HepG2 (cell line): ENCODE data around the gene SIGLEC7. TPM values are rescaled to one million over a fixed set of nuclear protein-coding genes. Genes with fewer than 3 reads are reported as not detected.

Experiments used
- ATAC-seq: fragments of 200-7000 bp; cut with Tn5 transposase; 3 replicates; pipeline ENCODE4 v1.9.1; 2020; ENCODE audit warnings: mild to moderate bottlenecking, moderate library complexity
- BruUV-seq: library from RNA; stranded (reverse); fragments of 400-500 nt; replicated peaks from 2 replicates; lab custom pipeline; 2021; lab: Mats Ljungman, UMichigan
- CTCF ChIA-PET: fragments of 300-600 bp; formaldehyde crosslinking; extraction: SDS; loops from one replicate; lab custom pipeline; 2021; ENCODE audit warnings: low total read pairs, inconsistent platforms, low intra/inter-chr PET ratio; lab: Yijun Ruan, JAX
- POLR2A ChIA-PET: fragments of 350-600 bp; sonication (Branson Sonifier 250); formaldehyde crosslinking; loops from one replicate; lab custom pipeline; 2020; ENCODE audit warnings: antibody characterized with exemption, inconsistent platforms; lab: Yijun Ruan, JAX
- DNase-seq: peaks from one replicate; pipeline ENCODE4 v3.0.0-alpha.2; 2015; ENCODE audit warnings: low spot score
- FAIRE-seq: peaks from 3 replicates; lab custom pipeline; 2011; peaks lifted over from hg19 to GRCh38; lab: Jason Lieb, UNC
- H2AFZ ChIP-seq: one replicate; pipeline ENCODE4 v1.6.1; 2011; ENCODE audit warnings: low read length, inconsistent platforms
- H3K27ac ChIP-seq: fragments of 300-600 bp; 3 replicates; pipeline ENCODE4 v1.8.0; 2011; ENCODE audit warnings: mixed run types, mild to moderate bottlenecking, mixed read lengths, low read length, inconsistent platforms; ENCODE audit not compliant: insufficient read depth; ENCODE audit errors: extremely low read length
- H3K27me3 ChIP-seq, 2 experiments: fragments of 200-600 bp in 1 of 2; 2 replicates in 1 of 2; 3 replicates in 1 of 2; pipeline versions ENCODE4 v1.6.0 to v1.8.0; 2011; ENCODE audit warnings: low read length in 2 of 2, mild to moderate bottlenecking in 2 of 2, moderate library complexity in 2 of 2, inconsistent platforms in 1 of 2; ENCODE audit not compliant: insufficient read depth in 2 of 2, control insufficient read depth in 1 of 2
- H3K36me3 ChIP-seq, 2 experiments: fragments of 200-600 bp in 1 of 2; replicated peaks in 1 of 2; 2 replicates in 1 of 2; 3 replicates in 1 of 2; pipeline versions ENCODE4 v1.5.1 to v1.8.0; 2011; ENCODE audit warnings: low read length in 2 of 2, inconsistent platforms in 1 of 2; ENCODE audit not compliant: insufficient read depth in 2 of 2, control insufficient read depth in 1 of 2
- H3K4me1 ChIP-seq: 2 replicates; pipeline ENCODE4 v1.5.1; 2012; ENCODE audit warnings: low read length, inconsistent platforms; ENCODE audit not compliant: insufficient read depth
- H3K4me2 ChIP-seq: 2 replicates; pipeline ENCODE4 v1.6.0; 2011; ENCODE audit warnings: low read depth, low read length, inconsistent platforms
- H3K4me3 ChIP-seq, 3 experiments: fragments of 200-600 bp in 1 of 3; sonication (generic), shearing (Covaris generic) in 1 of 3; replicated peaks in 1 of 3; 2 replicates each; pipeline ENCODE4 v1.5.1; 2011 to 2016; ENCODE audit warnings: low read length in 3 of 3, inconsistent platforms in 2 of 3, low read depth in 2 of 3, mild to moderate bottlenecking in 2 of 3, control low read depth in 1 of 3, mixed read lengths in 1 of 3; ENCODE audit not compliant: insufficient read depth in 1 of 3
- H3K79me2 ChIP-seq: one replicate; pipeline ENCODE4 v1.6.1; 2011; ENCODE audit warnings: low read length, inconsistent platforms; ENCODE audit not compliant: insufficient read depth
- H3K9ac ChIP-seq: 2 replicates; pipeline ENCODE4 v1.6.0; 2011; ENCODE audit warnings: mild to moderate bottlenecking, low read depth, low read length, inconsistent platforms; ENCODE audit not compliant: insufficient read depth
- H3K9me3 ChIP-seq: 2 replicates; pipeline ENCODE4 v1.5.1; 2012; ENCODE audit warnings: mild to moderate bottlenecking, low read length
- H4K20me1 ChIP-seq: 2 replicates; pipeline ENCODE4 v1.6.0; 2011; ENCODE audit warnings: inconsistent platforms, mild to moderate bottlenecking, low read length, moderate library complexity; ENCODE audit not compliant: insufficient read depth
- BORCS8-MEF2B ChIP-seq: sonication (generic); formaldehyde crosslinking; IDR thresholded peaks from 2 replicates; pipeline ENCODE4 v1.8.0; 2022; ENCODE audit warnings: mild to moderate bottlenecking, missing genetic modification reagents
- CREB1 ChIP-seq, 2 experiments: fragments of 450-650 bp in 1 of 2; IDR thresholded peaks; 2 replicates each; pipeline ENCODE4 v1.6.1; 2016 to 2017; ENCODE audit warnings: control low read depth in 1 of 2, mild to moderate bottlenecking in 1 of 2, missing compliant biosample characterization in 1 of 2, missing genetic modification characterization in 1 of 2
- HOXA7 ChIP-seq: sonication (generic); formaldehyde crosslinking; IDR thresholded peaks from 2 replicates; pipeline ENCODE4 v1.8.1; 2022; ENCODE audit warnings: mild to moderate bottlenecking, missing genetic modification reagents, moderate library complexity
- ISL2 ChIP-seq: sonication (generic); formaldehyde crosslinking; IDR thresholded peaks from 2 replicates; pipeline ENCODE4 v1.5.0; 2020; ENCODE audit warnings: missing genetic modification reagents
- JARID2 ChIP-seq: sonication (generic); formaldehyde crosslinking; IDR thresholded peaks from 2 replicates; pipeline ENCODE4 v1.8.1; 2023; ENCODE audit warnings: missing genetic modification reagents, inconsistent platforms; ENCODE audit not compliant: insufficient replicate concordance
- MIER3 ChIP-seq: IDR thresholded peaks from 2 replicates; pipeline ENCODE4 v1.6.1; 2016; ENCODE audit warnings: missing compliant biosample characterization, borderline replicate concordance
- MTA3 ChIP-seq: sonication (generic); formaldehyde crosslinking; IDR thresholded peaks from 2 replicates; pipeline ENCODE4 v1.4.0; 2020; ENCODE audit warnings: missing genetic modification reagents
- NFE2L1 ChIP-seq: sonication (generic); formaldehyde crosslinking; IDR thresholded peaks from 2 replicates; pipeline ENCODE4 v1.4.0; 2020; ENCODE audit warnings: missing genetic modification reagents, mild to moderate bottlenecking, borderline replicate concordance
- PRPF4 ChIP-seq: fragments of 200-400 bp; formaldehyde crosslinking; IDR thresholded peaks from 2 replicates; pipeline ENCODE4 v1.6.1; 2016; ENCODE audit warnings: low read length, low read depth; ENCODE audit not compliant: poor library complexity, severe bottlenecking
- ZBTB3 ChIP-seq: sonication (generic); formaldehyde crosslinking; IDR thresholded peaks from 2 replicates; pipeline ENCODE4 v1.4.0; 2020; ENCODE audit warnings: low read depth, mild to moderate bottlenecking, moderate library complexity, missing genetic modification reagents, borderline replicate concordance
- ZNF446 ChIP-seq: sonication (generic); formaldehyde crosslinking; IDR thresholded peaks from 2 replicates; pipeline ENCODE4 v1.5.0; 2020; ENCODE audit warnings: mild to moderate bottlenecking, missing genetic modification reagents
- WGBS: methylation state at CpG from one replicate; pipeline ENCODE4 v1.1.6; 2017; ENCODE audit warnings: low lambda C conversion rate; 5-methylcytosine and 5-hydroxymethylcytosine counted together
- in situ Hi-C: cut with HindIII; loops from 2 replicates; pipeline ENCODE4 v1.10.0; 2017; ENCODE audit warnings: low pct_unique_long_range_greater_than_20kb; ENCODE audit not compliant: extremely low pct_ligation_motif_present
- intact Hi-C: fragments of 100-400 bp; cut with micrococcal nuclease; formaldehyde crosslinking; loops from one replicate; pipeline ENCODE4 v1.10.0; 2022; ENCODE audit not compliant: unreplicated experiment
- polyA plus RNA-seq, 8 experiments: library from polyadenylated mRNA; depleted of rRNA in 3 of 8; stranded (reverse) in 7 of 8; unstranded in 1 of 8; fragments of >200 nt; fragmentation: Illumina TruSeq in 4 of 8; extraction: Trizol in 4 of 8; gene quantifications; 2 replicates each; pipeline versions ENCODE4 v1.2.1 to v1.2.3, GENCODE V29; 2011 to 2016; ENCODE audit warnings: low read depth in 4 of 8, missing spikeins in 1 of 8, mixed read lengths in 1 of 8; ENCODE audit not compliant: insufficient read depth in 1 of 8
- total RNA-seq, 5 experiments: library from RNA; depleted of rRNA; stranded (reverse); fragments of >200 nt; fragmentation: Illumina TruSeq; extraction: Trizol; gene quantifications; 2 replicates each; pipeline ENCODE4 v1.2.3, GENCODE V29; 2016; ENCODE audit warnings: low read depth in 1 of 5
- TF ChIP-seq, protein P1 (sequence below): sonication (generic); formaldehyde crosslinking; IDR thresholded peaks from 2 replicates; pipeline ENCODE4 v1.4.0; 2020; ENCODE audit warnings: mild to moderate bottlenecking, missing genetic modification reagents
- TF ChIP-seq, protein P2 (sequence below): sonication (generic); formaldehyde crosslinking; IDR thresholded peaks from 2 replicates; pipeline ENCODE4 v1.5.0; 2020; ENCODE audit warnings: missing genetic modification reagents, mild to moderate bottlenecking, borderline replicate concordance

SIGLEC7 gene
- total and polyA plus RNA-seq, 2 of the 13 experiments (the other 11 are each of a cell fraction or from before 2014, with no cell fraction given), result not detected

DNA sequence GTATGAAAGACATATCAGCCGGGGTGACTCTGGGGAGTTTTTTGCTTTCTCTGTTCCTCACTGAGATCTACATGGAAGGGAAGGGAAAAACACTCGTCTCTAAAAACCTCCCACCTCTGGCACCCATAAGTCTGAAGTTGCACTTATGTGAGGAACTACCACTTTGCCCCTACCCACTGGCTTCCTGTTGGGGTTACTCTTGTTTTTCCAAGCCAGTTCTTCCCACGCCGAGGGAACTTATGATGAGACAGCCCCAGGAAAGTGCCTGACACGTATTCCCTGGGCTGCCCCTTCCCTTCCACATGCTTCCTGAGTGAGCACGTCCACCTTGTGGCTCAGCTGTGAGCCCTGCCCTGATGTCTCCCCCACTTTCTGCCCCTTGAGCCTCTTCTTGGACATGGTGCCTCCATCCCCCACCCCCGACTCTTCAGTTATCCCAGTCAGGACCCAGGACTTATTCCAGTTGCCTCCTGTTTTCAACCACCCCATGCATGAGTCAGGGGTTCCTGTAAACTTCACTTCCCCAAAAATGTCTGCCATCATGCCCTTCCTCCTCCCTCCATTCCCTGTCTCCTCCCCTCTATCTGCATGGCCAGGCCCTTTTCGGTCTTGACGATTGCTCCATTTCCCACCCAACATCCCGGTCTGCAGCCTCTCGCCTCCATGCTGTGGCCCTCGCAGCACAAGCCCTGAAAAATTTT is 5.1 kb upstream of the SIGLEC7 start:
- Histone ChIP-seq H3K79me2 (no peaks in the 10 kb centered on the region), H4K20me1 (no peaks in the 10 kb centered on the region), H3K27ac (no peak overlapping the region), H3K9me3 (no peaks in the 10 kb centered on the region), H3K27me3 (peaks cover 2 to 49% of the 10 kb centered on the region in 2 experiments; a peak in 3 of 5 replicates), H3K4me1 (no peaks in the 10 kb centered on the region), H3K36me3 (no peaks in the 10 kb centered on the region), H3K9ac (no peak overlapping the region), H2AFZ (no peak overlapping the region), H3K4me3 (no peak overlapping the region), H3K4me2 (no peak overlapping the region)
- 2% methylated on average over 12 of the region's 12 CpGs for WGBS
- BruUV-seq, result no TSS peak
- POLR2A ChIA-PET, result no interaction called here
- CTCF ChIA-PET, result no interaction called here
- TF ChIP-seq BORCS8-MEF2B (no peak), MIER3 (CRISPR knock-in tag) (no peak), ZBTB3 (CRISPR knock-in tag) (no peak), CREB1 (IDR thresholded peaks at IDR 0.05) (no peak), CREB1 (CRISPR knock-in tag; IDR thresholded peaks at IDR 0.05) (no peak), NFE2L1 (CRISPR knock-in tag) (no peak), ISL2 (CRISPR knock-in tag) (no peak), ZNF446 (CRISPR knock-in tag) (no peak), PRPF4 (no peak), JARID2 (CRISPR knock-in tag) (no peak), MTA3 (no peak), HOXA7 (CRISPR knock-in tag) (no peak)
- TF ChIP-seq, protein P1, sequence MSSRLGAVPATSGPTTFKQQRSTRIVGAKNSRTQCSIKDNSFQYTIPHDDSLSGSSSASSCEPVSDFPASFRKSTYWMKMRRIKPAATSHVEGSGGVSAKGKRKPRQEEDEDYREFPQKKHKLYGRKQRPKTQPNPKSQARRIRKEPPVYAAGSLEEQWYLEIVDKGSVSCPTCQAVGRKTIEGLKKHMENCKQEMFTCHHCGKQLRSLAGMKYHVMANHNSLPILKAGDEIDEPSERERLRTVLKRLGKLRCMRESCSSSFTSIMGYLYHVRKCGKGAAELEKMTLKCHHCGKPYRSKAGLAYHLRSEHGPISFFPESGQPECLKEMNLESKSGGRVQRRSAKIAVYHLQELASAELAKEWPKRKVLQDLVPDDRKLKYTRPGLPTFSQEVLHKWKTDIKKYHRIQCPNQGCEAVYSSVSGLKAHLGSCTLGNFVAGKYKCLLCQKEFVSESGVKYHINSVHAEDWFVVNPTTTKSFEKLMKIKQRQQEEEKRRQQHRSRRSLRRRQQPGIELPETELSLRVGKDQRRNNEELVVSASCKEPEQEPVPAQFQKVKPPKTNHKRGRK (CRISPR knock-in tag), result no peak
- TF ChIP-seq, protein P2, sequence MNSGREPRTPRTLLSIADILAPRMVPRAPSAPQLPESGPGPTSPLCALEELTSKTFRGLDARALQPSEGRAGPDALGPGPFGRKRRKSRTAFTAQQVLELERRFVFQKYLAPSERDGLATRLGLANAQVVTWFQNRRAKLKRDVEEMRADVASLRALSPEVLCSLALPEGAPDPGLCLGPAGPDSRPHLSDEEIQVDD, result no peak
- ATAC-seq, result no peak
- no peak for FAIRE-seq
- intact Hi-C loops (no loop called here), in situ Hi-C loops (no loop called here)
- no peak for DNase-seq
